HG02852 (cell line): Measurements from ENCODE around the gene CD2.

Experiments used
- ATAC-seq: cut with Tn5 transposase; IDR thresholded peaks from one replicate; pipeline ENCODE4 v1.9.1; 2021; ENCODE audit warnings: mild to moderate bottlenecking, moderate library complexity; ENCODE audit not compliant: unreplicated experiment

Gene CD2

GRCh38 chr1:116811321-116811720 lies 57.1 kb downstream of the CD2 start:
- ATAC-seq = no peak

- no peak for ATAC-seq
Measured at GRCh38 chr1:116814926-116815723, 60.9 kb downstream of the CD2 start.

- no peak for ATAC-seq
Measured at GRCh38 chr1:116817582-116818064, 63.4 kb downstream of the CD2 start.
